NCI-H2227 treated with DMSO at 0.1 percent for 48 hours (cell line): ENCODE data around the gene ACSL6.

Experiments
- DNase-seq: peaks from one replicate; lab custom pipeline; 2025; lab: John Stamatoyannopoulos, UW

Gene ACSL6, protein sequence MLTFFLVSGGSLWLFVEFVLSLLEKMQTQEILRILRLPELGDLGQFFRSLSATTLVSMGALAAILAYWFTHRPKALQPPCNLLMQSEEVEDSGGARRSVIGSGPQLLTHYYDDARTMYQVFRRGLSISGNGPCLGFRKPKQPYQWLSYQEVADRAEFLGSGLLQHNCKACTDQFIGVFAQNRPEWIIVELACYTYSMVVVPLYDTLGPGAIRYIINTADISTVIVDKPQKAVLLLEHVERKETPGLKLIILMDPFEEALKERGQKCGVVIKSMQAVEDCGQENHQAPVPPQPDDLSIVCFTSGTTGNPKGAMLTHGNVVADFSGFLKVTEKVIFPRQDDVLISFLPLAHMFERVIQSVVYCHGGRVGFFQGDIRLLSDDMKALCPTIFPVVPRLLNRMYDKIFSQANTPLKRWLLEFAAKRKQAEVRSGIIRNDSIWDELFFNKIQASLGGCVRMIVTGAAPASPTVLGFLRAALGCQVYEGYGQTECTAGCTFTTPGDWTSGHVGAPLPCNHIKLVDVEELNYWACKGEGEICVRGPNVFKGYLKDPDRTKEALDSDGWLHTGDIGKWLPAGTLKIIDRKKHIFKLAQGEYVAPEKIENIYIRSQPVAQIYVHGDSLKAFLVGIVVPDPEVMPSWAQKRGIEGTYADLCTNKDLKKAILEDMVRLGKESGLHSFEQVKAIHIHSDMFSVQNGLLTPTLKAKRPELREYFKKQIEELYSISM

DNA sequence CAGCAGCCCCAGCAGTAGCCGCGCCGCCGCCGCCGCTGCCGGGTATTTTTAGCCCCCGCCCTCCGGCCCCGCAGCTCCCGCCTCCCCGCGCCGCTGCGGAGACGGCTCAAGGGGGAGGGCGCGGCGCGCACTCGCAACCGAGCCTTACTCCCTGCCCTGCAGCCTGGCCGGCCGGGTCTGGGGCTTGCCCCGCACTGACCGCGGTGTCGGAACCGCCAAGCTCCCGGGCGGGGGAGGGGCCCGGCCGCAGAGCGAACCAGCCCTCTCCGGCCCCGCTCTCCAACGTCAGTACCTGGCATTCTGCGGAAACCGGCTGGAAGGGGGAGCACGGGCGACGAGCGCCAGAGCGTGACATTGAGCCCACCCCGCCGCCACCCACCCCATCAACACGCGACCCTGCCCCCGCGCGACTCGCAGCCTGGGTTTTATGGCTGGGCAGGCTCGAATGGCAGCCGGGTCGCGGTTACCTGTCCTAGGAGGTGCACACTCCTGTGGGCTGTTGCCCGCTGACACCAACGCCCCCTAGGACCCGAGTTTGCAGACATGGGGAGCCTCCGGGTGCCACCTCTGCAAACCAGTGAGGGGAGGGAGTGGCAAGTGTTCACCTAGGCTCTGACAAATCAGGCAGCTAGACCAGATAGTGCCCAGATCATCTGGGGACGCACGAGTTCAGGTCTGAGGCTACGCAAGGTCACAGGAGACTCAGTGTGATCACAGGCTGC is at the start of gene ACSL6:
ACSL6 (minus strand) TSS at position 37 of the 722 bp plus-strand sequence. CDS start 105 bp downstream, outside the sequence.
- DNase-seq = no peak

DNA sequence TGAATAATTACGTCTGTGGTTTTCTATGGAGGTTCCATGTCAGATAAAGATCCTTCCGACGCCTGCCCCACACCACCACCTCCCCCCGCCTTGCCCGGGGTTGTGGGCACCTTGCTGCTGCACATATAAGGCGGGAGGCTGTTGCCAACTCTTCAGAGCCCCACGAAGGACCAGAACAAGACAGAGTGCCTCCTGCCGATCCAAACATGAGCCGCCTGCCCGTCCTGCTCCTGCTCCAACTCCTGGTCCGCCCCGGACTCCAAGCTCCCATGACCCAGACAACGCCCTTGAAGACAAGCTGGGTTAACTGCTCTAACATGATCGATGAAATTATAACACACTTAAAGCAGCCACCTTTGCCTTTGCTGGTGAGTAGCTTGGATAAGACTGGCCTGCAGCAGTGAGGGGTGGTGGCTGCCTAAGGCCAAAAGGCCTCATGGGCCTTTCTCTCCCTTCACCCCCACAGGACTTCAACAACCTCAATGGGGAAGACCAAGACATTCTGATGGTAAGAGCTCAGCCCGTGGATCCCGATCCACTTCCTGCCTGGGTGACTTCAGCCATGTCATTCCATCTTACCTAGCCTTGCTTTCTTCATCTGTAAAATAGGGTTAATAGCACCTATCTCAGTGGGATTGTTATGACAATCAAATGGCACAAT is 49.2 kb upstream of the ACSL6 start, which contains the start of gene IL3:
IL3 (plus strand) TSS at position 155 of the 661 bp plus-strand sequence; CDS start at position 207, 52 bp downstream.
- DNase-seq = no peak

DNA sequence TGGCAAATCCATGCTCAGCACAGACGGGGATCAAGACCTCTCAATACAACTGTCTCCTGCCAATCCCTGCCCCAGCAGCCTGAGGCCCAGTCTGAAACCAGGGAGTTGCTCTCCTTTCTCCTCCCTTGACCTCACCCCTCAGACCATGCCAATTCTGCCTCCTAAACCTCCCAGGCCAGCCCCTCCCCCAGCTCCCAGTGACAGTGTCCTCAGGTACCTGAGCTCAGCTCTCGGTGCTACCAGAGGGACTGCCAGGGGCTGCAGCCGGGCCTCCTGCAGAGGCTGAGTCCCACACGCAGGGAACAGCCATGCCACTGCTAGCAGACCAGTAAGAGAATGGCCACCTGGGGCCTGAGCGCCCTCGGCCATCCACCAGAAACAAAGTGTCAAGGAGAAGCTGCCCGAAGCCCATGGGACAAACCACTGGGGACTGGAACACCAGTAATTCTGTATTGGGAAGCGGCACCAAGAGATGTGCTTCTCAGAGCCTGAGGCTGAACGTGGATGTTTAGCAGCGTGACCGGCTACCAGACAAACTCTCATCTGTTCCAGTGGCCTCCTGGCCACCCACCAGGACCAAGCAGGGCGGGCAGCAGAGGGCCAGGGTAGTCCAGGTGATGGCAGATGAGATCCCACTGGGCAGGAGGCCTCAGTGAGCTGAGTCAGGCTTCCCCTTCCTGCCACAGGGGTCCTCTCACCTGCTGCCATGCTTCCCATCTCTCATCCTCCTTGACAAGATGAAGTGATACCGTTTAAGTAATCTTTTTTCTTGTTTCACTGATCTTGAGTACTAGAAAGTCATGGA is 48.4 kb upstream of the ACSL6 start:
- no peak for DNase-seq

DNA sequence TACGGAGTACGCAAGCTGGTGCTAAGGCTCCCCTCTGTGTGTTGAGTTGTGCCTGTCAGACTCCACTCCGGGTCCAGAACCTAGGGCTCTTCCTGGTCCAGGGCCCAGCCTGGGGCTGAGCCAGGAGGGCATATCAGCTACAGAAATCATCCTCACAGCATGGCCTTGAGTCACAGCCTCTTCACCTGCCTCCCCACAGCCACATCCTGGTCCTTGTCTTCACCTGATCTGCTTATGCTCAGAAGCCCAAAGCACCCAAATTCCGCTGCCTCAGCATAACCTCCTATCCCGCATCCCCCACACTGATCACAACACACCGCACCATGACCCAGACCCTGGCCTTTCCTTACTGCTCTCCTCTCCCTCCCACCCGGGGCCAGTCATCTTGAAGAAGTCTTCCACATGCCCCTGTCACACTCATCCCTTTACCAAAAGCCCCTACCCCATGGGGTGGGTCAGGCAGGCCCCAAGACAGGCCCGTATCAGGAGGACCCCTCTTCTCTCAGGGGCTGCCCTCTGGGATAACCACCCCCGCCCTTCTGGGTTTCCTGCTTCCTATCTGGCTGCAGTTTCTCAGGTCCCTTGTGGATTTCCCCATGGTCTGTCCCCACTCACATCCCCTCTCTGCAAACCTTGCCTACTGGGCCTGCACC is 47.7 kb upstream of the ACSL6 start:
- no peak for DNase-seq

DNA sequence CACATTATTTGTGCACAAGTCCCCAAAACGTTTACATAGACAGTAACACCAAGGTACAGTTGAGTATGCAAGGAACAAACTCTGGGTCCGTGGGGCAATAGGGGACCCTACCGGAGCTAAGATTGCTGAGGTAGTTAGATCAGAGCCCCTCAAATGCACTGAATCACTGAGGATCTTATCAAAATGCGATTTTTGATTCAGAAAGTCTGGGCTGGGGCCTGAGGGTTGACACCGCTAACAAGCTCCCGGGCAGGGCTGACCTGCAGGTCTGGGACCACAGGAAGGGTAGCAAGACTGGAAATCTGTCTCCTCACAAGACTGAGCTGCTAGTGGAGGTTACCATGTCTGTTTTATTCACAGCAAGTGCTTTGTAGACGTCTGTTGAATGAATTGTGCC is 47.2 kb upstream of the ACSL6 start:
- DNase-seq = no peak

DNA sequence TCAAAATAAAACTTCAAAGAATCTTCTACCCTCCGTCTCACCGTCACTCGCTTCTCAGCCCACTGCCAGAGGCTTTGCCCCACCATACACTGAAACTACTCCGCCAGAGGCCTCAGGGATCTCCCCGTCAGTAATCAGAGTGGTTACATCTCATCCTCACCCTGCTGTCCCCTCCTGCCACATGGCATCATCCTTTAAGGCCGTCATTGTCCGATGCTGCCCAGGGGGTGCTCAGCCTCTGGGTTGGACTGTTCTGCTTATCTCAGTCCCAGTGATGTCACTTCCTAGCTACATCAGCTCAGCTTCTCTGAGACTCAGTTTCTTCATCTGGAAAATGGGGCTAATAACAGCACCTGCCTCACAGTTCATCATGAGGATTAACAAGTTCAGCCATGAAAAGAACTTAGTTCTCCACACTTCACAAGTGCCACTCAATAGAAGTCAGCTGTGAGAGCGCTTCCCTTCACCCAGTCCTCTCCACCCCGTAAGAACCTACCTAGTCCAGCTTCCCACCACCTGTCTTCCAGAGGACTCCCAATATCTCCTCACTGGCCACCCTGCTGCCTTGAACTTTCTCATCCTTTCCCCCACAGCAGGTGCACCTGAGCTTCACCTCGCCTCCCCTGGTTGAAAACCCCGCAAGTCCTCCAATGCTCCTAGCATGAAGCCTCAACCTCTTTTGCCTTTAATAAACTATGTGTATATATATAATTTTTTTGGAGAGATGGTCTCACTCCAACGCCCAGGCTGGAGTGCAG is 46.2 kb upstream of the ACSL6 start:
- DNase-seq = no peak

DNA sequence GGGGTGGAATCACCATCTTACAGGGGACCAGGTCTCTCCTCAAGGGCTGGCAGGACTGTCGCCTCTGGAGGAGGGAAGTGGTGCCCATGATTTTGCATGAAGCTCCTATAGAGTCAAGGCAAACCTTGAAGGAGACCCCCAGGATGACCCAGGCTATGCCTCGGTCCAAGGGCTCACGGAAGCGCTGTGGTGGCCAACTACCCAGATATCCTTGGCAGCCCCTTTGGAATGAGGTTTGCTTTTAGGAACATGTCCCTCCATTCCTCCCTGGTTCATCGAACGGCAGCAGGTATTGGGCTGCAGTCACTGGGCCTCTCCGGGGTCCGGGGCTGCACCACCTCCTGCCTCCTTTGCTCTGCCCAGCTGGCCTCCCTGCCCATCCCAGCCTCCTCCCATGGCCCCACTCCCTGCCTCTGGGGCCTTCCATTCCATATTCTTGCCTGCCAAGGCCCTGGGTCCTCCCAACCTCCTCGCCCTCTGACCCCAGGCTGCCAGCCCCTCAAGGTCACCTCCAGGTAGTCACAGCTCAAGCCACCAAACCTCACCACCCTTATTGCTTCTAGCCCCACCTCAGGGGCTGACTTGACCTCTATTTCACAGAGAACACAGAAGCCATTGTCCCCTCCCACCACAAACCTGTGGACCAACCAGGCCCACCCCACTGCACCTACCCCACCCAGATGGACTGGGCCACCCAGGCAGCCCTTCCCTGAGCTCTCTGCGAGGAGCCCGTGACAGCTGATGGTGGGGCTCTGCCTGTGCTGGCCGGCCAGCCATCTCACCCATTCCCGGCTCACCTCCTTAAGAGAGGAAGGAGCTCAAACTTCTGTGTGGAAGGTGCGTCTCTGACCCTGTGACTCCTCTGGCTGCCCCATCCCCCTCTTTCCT is 45.4 kb upstream of the ACSL6 start:
- DNase-seq = no peak

DNA sequence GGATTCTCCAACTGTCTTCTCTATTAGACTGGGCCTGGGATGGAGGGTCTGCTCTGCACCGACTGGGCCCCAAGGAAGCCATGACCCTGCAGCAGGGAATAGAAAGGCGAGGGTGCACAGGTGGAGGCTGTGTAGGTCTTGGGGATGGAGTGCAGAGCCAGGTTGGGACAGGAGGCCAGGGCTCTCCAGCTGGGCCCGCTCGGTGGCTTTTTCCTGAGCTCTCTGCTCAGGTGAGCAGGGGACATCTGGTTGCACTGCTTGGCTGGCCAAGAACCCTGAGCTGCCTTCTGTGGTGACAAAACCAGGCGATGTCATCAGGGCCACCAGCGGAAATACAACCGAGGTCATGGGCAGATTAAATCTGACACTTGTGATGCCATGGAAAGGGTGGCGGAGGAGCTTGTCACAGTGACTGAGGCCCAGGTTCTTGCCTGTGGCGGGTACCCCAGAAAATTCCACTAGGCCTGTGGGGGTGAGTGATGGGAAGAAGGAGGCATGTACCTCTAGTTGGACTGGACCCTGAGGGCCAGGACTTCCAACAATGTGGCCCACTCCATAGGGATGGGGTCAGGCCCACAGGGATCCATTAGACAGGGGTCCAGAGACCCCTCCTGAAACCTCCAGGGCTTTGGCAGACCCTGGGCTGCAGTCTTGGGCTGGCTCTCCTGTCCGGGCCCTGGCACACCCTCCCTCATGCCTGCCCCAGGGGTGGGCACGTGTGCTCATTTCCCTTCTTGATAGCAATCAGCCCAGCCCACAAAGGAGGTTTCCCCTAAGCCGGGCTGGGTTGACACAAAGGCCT is 44.6 kb upstream of the ACSL6 start:
- DNase-seq = no peak

DNA sequence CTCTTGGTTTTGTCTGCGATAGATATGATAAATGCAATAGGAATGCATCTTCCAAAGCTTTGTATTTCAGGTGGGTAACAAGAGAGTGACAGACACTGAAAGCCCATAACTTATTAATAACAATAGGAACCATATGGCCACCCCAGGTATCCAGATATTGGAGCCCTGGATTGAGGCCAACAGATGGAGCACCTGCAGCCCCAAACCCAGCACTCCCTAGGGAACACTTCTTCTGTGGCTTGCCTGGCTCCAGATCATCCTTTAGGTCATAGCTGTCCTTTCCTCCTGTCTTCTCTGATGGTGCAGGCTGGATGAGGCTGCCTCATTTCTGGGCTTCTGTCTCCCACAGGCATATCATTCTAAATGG is 44.0 kb upstream of the ACSL6 start:
- no peak for DNase-seq

DNA sequence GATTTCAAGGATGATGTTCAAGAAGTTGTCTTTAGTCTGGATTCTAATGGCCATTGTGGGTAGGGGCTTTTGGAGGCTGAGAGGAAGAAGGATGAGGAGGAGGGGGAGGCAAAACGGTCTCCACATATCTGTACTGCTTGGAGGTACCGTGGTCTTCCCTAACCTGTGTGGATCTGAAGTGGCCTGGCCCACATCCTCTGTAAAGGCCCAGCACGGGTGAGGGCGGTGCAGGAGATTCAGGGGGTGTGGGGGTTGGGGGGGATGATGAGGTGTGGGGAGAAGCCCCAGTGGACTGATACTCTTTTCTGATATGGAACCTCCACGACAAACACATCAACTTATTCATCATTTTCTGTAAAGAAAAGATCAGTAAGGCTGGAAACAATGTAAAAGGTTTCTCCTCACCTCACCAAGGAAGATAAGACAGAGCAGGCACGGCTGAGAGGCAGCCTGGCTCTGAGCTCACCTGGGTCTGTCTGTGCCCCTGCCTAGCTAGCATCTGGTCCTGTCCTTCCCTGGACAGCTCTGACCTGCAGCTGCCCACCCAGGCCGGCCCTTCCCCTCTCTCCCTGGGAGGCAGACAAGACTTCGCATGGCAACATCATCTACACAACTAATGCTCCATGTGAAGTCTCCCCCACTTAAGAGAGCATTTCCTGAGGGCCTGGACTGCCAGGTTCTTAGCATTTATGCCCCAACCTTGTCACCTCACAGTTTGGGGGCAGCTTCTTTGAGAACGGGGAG is 43.4 kb upstream of the ACSL6 start:
- DNase-seq = no peak

DNA sequence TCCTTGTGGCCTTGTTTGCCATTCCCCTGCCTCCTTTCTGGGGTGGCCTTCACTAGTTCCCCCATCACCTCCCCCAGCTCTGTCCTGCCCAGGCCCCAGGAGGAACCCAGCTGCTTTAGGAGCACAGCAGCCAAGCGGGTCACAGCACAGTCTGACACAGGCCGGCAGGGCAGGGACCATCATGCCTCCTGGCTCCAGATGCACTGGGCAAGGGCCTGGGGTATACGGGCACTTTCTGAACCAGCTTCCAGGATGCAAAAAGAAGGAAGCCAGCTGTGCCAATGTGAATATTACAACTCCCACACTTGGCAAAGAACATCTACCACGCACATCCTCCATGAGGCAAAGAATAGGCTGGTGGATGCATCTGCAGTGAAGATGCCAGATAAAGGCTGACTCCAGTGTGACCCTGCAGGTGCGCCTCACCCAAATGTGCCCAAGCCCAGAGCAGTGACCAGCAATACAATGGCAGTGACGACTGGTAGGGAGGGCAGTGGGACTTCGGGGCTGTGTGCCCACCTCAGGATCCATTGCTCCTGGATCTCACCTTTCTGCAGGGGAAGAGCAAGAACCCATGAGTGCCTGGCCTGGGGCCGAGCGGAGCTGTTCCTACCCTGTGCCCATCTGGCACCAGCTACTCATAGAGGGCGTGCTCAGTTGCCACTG is 42.7 kb upstream of the ACSL6 start:
- no peak for DNase-seq

DNA sequence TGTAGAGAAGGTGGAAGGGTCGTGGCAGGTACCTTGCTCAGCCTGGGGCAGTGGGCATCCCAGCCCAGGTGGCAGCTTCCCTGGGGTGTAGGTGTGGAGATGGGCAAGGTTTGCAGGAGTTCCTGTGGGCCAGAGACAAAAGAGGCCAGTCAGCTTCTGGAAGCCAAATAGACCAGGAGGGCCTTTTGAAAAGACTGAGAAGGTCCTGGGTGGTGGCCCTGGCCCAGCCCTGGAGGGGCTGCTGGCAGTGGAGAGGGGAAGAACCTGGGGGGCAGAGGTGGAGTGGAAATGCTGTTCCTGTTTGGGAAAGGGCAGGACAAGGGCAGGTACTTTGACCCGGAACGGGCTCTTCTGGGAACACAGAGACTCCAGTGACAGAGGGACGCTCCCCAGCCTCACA is 42.0 kb upstream of the ACSL6 start:
- no peak for DNase-seq

DNA sequence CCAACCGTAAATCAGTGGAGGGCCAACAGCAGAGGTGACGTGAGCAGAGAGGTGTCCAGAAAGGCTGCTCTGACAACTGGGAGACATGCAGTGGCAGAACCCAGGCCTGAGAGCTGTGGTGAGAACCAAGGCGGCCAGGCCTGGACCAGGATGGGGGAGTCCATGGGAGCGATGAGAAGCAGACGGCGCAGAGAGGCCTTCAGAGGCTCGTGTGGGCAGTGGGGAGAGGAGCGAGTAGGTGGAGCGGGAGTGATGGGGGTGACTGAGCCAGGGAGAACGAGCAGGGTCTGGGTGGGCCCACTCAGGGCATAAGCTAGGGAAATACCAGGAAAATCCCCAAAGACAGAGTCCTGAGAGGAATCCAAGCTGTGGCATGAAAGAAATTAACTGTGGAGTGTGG is 41.1 kb upstream of the ACSL6 start:
- DNase-seq = no peak

DNA sequence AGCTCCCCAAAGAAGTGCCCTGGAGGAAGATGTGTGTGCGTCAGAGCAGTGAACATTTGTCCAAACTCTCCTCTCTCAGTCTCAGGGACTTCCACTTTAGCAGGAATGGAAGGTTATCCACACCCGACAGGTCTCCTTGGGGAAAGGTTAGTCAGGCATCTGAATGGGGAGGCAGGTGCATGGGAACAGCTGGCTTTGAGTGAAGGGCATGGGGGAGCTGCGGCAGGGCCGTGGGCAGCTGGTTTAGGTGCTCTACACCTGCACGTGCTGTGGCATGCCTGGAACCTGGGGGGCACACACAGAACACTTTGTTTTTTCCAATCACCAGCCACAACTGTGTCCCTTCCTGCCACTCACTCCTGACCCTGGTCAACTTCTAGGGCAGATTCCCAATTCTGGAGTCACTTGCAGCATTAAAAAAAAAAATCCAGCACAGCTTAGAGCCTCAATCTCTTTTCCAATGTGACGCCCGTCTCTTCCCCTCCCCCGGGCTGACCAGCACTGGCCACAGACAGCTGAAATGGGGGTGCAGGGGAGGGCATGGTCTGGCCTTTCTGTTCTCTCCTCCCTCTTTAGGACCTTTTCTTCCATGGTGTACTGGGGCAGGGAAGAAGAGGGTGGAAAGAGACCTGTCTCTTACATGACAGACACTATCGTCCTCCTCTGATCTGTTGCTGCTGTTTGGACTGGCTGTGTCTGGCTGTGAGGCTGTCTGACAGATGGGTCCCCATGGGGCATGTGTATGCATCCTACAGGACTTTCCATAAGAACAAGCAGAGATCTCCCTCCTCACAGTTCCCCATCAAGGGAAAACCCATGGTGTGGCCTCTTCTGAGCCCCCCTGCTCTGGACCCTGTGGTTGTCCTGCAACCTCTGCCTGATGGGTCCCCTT is 39.4 kb upstream of the ACSL6 start:
- DNase-seq = no peak

DNA sequence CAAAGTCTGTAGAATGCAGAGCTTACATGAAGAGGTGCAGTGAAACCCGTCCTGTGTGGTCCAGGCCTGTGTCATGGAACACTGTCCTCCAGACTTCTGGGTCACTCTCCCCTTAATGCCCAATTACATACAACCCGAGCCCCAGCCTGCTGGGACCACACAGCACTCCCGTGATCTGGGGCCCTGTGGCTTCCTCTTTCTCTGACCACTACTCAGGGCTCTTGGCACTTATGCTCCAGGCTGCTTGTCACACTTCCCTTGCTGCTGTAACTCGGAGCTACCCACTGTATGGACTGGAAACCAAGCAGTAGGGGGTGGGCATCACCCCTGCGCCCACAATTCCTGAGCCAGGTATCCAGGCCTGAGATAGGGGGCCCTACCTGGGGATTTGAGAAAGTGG is 38.7 kb upstream of the ACSL6 start:
- no peak for DNase-seq

DNA sequence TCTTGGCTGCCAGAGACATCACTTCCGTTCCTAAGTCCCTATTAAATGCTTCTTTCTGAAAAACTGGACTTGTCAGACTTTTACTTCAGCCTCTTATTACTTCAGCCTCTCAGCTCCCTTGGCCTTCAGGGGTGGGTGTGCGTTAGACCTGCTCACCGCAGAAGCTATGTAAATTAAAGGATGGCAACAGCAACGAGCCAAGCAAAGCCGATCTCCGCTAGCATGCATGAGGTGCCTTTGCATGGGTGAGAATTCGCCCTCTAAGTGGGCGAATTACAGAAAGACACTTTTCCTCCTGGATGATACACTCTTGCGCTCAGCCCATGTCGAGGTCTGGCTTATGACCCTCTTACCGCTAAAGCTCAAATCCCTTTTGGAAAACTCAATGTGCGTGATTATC is 38.1 kb upstream of the ACSL6 start:
- DNase-seq = no peak
